Stimulated activated CD8-positive, alpha-beta memory T cell treated with anti-CD3 and anti-CD28 coated beads, Interleukin-4, amount 100 ng/mL, for 24 hours (primary cell): Measurements from ENCODE around the gene DENND2D.

Experiments
- DNase-seq: peaks from one replicate; pipeline ENCODE4 v3.0.0-alpha.2; 2020; ENCODE audit warnings: low read depth

The DENND2D gene

DNA sequence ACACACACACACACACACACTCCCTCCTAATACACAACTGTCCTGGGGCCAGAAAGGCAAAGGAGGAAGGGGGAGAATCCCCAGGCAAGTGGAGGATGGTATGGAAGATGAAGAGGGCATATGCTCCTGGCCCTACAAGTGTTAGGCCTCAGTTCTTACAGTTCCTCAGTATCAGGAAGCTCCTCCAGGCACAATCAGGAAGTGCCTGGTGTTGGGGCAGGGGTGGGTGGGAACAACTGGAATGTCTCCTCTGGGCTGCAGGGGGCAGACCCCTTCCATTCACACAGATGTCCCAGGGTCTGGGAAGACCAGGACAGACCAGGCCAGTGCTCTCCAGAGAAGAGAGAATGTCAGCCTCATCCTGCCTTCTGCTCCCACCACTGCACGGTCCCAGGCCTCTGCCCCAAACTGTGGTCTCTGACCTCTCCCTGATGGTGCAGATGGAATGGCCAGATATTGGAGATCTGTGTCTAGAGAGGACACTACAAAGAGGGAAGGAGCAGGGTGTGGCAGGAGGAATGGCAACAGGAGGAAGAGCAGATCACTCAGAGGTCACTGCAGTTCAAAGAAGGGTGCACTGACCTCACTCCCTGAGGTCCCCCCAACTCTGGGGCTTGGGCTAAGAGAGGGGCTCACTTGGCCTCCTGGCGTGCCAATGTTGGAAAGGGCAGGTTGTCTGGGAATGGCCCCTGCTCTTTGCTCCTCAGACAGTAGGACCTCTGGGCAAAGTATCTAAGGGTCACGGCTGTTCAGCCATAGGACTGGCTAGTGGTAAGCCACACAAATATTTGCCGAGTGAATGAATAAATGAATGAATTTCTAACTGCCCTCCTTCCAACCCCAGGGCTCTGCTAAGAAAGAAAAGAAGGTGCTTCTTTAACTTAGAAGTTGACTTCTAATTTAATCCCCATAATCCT is 2.5 kb upstream of the DENND2D start:
- DNase-seq = no peak

DNA sequence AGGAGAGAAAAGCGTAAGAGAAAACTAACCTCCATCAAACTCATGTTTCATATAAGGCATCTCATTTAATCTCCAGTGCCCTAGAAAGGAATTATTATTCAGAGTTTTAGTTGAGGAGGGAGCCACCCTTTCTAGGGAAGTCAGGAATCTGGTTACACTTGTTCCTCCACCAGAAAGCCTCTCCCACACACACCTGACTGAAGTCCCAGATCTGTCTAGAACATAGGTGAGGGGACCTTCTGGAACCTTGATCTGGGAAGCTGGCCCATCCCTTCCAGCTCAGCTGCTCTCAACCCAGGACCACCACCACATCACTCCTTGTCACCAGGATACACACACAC is 1.9 kb upstream of the DENND2D start:
- no peak for DNase-seq

DNA sequence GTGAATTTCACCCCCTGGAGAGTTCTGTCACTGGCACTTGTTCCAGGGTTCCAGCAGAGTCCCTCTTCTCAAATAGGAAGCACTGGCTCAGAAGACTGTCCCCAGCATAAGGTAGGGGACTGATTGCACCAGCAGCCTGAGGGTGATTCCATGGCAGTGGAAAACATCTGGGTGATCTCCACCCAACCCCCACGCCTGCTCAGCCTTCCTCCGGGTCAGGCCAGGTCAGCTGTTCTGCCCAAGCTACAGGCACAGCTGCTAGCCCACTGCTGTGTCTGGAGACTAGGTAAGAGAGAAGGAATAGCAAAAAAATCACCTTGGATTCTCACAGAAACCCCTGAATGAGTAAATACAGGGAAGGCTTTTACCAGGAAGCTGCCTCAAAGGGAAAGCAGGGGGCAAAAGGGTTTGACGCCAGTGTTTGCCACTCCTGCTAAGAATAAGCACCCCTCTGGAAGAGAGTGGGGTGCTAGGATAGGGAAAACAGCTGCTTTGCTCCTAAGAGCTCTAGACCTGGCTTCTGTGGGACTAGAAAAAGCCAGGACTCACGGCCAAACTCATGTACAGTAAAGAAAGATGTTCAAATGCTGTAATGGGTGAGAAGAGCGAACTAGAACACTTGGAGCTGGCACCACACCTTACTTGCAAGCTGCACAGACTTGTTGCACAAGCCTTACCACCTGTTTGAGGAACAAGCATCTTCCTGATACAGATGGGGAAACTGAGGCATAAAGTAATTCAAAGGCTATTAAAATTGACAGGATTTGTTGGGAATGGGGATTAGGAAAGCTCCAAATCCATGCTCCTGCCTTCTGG is 1.0 kb upstream of the DENND2D start:
- no peak for DNase-seq

DNA sequence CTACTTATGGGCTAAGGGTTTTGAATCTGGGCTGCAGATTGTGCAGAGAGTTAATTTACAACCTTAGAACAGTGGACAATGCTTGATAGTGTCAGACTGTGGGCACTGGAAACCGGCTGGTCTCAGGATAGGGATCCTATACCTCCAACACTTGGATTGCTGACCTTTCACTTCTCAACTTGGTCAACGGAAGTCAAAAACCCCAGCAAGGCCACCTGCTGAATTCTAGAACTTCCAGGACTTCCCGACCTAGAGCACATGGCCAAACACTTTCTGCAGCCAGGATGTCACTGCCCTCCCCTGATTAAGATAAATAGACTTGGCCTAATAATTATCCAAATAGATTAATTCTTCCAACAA is 336 bp upstream of the DENND2D start:
- DNase-seq = no peak

- DNase-seq = no peak
Measured at GRCh38 chr1:111199329-111199728, 1.1 kb downstream of the DENND2D start.

GRCh38 chr1:111198836-111199235 is 1.6 kb downstream of the DENND2D start:
- DNase-seq = no peak

DNA sequence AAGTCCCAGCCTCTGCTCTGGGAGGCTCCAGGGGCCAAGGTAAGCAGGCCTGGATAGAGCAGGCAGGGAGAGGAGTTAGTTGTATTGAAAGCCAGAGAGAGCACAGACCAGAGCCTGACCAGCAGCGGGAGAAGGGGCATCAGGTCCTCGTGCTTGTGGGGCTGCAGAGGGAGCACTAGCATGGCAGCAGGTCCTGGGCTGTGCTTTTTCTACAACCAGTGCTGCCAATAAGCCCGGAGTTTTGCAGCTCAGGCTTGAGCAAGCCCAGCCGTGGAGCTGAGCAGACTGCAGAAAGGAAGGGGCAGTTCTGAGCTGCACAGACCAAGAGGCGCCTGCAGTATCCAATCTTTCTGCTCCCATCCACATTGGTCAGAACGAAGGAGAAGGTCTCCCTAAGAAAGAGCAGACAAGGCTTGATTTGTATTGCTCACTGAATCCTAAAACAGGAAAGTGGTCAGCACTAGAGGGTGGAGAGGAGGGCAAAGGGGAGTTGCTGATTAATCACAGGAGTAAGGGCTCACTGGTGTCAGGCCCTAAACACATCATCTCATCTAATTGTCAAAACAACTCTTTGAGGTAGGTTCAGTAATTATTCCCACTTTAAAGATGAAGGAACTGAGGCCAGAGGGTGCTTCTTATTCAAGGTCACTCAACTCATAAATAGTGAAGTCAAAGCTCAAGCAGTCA is 2.7 kb downstream of the DENND2D start:
- DNase-seq = no peak

- no peak for DNase-seq
Measured at GRCh38 chr1:111196213-111196612, 4.2 kb downstream of the DENND2D start.

DNA sequence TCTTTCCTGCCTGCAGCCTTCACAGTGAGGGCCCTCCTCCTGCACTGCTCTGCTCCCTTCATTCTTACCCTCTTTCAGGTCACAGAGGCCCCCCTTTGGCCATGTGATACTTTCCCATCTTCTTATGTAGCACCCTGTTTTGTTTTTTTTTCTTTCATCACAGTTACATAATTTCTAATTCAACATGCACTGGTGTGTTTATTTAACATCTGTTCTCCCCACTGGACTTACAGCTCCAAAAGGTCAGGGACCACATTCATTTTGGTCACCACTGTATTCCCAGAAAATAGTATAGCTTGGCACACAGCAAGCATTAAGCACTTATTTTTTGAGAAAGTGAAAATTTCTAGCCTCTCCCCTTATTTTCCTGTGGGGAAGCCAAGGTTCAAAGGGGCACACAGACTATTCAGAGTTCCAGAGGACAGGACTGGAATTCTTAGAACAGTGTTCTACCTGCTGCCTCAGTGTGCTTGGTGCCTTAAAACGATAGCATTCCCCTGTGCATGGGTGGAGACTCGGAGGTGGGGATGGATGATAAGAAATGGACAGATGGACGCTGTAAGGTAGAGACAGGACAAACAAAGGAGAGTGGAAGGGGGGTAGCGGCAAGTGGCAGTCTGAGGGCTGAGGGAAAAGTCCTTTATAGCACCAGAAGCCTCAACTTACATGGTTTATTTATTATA is 5.3 kb downstream of the DENND2D start:
- no peak for DNase-seq

DNA sequence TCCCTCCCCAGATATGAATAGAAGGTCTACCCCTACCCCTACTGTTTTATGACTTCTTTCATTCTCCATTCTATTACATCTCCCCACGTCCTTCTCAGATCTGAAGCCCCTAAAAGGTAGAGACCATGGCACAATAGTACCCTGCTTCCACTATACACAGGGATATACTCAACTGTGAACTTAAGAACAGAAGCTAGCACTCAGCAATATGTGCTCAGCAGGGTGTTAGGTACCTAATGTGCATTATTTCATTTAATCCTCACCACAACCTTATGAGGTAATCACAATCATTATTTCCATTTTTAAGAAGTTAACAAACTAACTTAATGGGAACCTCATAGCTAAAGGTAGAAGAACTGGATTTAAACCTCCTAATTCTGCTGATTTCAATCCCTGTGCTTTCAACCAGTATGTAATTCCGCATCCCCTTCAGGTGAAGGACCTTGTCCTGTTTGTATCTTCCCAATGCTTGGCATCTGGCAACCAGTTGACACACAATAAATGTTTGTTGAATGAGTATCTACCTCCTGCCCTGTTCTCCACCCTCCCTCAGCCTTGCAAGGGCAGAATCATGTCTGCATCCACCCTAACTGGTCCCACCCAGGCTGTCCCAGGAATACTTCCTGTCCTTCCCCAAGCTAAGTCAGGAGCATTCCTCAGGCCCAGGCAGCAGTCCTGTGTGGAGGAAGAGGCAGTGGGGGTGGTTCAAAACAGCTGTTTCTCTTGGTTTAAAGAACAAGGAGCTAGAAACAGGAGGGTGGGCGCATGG is 6.5 kb downstream of the DENND2D start:
- DNase-seq = no peak

DNA sequence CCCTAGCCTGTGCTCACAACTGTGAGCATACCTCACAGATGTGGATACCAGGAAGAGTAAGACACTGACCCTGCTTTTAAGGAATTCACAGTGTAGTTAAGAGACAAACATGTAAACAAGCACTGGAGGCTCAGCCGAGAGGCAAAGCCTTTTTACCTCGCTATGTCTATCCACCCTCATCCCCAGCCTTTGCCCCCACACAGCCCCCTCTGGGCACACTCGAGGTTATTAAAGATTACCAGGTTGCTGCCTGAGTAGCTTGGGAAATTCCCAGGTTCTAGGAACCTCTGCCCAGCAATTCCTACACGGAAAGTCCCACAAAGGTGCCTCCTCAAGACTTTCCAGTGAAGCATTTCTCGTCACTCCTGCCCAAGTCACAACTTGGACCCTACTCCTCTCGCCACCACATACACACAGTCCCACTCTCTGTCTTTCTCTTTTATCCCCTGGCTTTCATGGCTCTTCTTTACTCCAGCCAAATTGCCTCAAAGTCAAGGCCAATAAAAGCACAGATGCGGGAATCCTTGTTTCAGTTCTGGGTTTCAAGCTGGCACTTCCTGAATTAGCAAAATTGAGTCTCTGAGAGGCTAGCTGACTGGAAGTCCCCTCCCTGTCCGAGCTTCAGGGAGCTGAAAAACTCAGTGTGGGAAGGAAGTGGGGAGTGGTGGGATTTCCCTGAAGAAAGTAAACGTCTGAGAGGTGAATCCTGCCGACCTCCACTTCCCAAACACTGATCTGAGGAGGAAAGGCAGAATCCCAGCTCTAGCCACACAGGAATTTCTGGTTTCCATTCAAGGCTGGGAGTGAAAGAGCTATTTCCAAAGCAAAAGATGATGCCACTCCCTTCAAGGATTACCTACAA is 7.6 kb downstream of the DENND2D start:
- DNase-seq = no peak

DNA sequence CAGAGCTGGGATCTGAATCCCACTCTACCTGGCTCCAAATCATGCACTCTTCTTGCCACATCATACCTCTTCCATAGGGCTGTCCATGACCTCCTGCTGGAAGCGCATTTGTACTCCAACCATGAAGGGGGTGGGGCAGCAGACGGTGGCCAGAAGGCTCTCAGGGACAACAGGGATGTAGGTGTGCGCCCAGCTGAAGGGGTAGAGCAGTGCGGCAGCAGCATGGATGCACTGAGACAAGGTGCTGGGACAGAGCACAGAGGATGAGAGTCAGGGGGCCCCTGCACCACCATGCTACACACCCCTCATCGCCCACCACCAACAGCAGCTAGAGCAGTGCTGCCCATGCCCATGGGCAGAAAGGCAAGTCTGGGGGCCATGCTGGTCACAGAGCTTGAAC is 8.4 kb downstream of the DENND2D start:
- no peak for DNase-seq

DNA sequence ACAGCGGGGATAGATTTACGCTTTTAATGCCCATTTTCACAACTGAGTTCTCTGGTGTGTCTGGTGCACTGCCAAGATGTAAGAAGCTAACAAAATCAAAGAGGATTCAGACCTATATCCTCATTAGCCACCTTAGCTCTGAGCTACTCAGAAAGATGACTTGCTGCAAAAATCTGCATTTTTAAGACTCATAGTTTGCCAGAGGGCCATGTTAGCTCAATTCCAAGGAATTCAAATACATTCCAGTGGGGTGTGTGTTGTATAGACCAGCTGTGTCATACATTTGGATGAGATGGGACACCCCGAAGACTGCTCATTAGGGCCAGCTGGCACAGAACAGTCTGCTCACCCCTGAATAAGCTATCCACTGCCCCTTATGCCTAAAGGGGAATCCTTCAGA is 8.9 kb downstream of the DENND2D start:
- no peak for DNase-seq

DNA sequence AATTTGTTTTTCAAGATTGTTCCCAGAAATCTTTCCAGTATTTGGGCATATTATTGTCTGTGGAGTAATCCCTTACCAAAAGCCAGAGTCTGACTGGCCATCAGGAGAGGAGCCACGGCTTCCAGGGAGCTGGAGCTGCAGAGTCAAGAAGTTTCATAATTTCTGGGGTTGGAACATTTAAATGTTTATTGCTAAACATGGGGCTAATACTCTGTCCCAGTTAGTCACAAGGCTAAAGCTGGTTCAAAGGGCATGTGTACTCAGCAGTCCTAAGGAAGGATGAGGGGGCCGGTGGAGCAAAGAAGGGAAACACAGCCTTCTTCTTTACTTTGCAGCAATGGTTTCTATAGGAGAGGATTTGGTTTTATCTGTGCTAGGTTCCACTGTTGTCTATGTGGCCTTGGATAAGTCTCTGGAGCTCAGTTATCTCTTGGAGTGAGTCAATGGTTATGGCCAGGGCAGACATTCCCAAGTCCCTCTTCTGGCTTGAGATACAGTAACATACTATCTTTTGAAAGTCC is 9.5 kb downstream of the DENND2D start:
- no peak for DNase-seq

DNA sequence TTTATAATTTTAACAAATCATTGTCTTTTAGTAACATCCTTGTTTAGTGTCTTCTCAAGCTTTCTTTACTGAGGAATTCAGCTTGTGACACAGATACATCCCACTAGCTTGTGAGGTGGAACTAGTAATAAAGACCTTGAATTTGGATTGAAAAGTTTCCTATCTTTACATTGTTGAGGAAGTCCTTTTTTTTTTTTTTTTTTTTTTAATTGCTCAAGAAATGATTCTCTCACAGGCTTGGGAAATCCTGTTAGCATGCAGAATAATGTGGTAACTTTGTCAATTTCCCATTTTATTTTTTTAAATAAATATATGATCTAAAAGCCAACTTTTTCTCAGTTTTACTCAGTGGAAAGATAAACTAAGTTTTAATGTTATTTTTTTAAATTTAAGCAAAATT is 15.8 kb downstream of the DENND2D start:
- DNase-seq = no peak

- DNase-seq = no peak
Measured at GRCh38 chr1:111183308-111184069, 17.0 kb downstream of the DENND2D start.

- no peak for DNase-seq
Measured at GRCh38 chr1:111182052-111182451, 18.4 kb downstream of the DENND2D start.

- no peak for DNase-seq
Measured at GRCh38 chr1:111179968-111180533, 20.4 kb downstream of the DENND2D start.

GRCh38 chr1:111176678-111177077 is 23.8 kb downstream of the DENND2D start:
- no peak for DNase-seq
